ENCODE data around the gene TMEM181.
"Not testable (repeated sequence)": the region's sequence is repeated elsewhere in the genome, so short reads cannot be mapped to it uniquely, and the experiment has no call there.

The TMEM181 gene

DNA sequence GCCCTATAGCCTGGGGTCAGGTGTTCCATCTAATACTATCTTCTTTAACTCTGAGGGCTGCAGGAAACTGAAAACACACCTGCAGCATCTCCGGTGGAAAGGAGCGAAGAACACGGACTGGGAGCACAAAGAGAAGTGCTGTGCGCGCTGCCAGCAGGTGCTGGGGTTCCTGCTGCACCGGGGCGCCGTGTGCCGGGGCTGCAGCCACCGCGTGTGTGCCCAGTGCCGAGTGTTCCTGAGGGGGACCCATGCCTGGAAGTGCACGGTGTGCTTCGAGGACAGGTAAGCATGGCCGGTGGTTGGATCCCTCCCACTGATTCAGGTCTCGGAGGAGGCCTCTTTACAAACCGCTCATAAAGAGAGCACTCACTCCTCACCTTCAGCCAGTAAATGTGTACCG lies 105.4 kb downstream of the TMEM181 start:
- no peak overlapping the region for H3K4me3 ChIP-seq (ENCODE audit: low read length)
- DNase-seq (ENCODE audit: low read depth), result no peak
- TF ChIP-seq, protein P1, sequence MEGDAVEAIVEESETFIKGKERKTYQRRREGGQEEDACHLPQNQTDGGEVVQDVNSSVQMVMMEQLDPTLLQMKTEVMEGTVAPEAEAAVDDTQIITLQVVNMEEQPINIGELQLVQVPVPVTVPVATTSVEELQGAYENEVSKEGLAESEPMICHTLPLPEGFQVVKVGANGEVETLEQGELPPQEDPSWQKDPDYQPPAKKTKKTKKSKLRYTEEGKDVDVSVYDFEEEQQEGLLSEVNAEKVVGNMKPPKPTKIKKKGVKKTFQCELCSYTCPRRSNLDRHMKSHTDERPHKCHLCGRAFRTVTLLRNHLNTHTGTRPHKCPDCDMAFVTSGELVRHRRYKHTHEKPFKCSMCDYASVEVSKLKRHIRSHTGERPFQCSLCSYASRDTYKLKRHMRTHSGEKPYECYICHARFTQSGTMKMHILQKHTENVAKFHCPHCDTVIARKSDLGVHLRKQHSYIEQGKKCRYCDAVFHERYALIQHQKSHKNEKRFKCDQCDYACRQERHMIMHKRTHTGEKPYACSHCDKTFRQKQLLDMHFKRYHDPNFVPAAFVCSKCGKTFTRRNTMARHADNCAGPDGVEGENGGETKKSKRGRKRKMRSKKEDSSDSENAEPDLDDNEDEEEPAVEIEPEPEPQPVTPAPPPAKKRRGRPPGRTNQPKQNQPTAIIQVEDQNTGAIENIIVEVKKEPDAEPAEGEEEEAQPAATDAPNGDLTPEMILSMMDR (IDR thresholded peaks at IDR 0.05; ENCODE audit: insufficient read depth, low read depth, low read length, missing control alignments), result no peak

DNA sequence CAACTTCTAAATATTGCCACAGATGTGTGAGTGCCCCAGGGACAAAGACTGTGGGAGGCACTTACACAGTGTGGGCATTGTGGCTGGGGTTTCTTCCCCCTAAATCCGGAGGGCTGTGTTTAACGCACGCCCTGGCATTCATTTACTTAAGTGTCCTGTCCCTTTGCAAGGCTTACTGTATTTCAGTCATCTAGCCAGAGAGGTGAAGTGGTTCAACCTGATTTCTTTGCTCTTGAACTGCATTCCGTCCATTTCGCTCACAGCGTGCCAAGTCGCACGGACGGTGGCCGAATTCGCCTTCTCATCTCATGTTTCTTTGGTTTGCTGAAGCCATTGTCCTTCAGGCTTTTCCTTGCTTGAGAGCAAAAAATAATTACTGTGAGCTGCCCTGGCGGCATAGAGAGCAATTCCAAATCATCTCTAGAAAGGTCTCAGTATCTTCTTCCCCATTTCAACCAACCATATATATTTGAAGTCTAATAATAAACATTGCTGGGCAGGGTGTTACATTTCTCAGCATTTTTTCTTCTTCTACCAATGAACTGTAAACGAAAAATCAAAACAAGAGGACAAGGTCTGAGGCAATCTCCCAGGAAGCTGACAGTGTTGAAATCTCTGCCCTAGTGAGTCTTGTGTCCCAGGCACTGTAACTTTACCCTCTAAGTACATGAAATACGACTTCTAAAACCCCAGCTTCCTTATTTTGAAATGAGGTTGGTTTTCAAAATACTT lies 106.9 kb downstream of the TMEM181 start:
- TF ChIP-seq, protein P1 (IDR thresholded peaks at IDR 0.05; ENCODE audit: insufficient read depth, low read depth, low read length, missing control alignments), result no peak
- peak; percentile 75 for DNase-seq (ENCODE audit: low read depth)
- no peak overlapping the region for H3K4me3 ChIP-seq (ENCODE audit: low read length)

DNA sequence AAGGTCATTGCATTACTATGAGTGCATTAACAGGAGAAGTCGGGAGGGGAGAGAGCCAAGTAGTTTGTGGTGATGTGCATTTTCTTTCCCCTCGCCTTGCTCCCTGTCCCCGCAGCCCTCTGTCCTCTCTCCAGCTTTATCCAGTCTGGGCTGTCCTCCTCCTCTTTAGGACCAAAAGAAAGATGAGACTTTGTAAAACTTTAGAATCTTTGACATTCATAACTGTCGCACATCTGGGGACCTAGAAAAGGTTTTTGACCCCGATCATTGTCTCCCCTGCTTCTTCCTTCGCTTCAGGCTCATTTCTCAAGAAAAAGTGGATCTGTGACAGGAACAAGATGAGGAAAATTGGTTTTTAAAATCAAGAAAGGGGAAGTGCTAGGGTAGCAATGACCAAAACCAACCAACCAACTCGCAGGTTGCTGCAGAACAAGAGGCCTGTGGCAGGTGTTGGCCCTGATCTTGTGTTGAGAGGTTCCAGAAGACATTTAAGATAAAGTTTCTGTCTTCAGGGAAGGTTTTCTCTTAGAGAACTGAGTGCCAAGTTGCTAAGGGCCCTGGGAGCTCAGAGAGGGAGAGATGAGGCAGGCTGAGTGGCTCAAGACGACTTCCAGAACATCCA lies 107.6 kb downstream of the TMEM181 start:
- no peak for DNase-seq (ENCODE audit: low read depth)
- TF ChIP-seq, protein P1 (IDR thresholded peaks at IDR 0.05; ENCODE audit: insufficient read depth, low read depth, low read length, missing control alignments), result no peak
- H3K4me3 ChIP-seq (ENCODE audit: low read length), result no peak overlapping the region

DNA sequence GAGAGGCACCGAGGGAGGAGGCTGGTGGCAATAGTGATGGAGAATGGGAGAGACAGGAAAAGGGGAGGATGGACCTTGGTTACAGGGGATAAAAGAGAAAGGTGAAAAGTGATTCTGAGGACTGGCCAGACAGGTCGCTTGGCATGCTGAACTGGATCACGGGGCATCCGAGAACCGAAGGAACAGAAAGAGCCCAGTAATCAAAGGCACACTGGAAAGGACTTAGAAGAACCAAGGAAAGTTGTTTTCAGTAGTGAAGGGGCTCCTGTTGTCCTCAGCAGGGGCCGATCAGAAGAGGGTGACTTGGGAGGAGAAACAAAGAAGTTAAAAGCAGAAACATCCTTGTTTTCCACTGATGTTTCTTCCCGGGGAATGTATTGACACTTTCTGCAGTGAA lies 108.8 kb downstream of the TMEM181 start:
- TF ChIP-seq, protein P1 (IDR thresholded peaks at IDR 0.05; ENCODE audit: insufficient read depth, low read depth, low read length, missing control alignments), result no peak
- DNase-seq (ENCODE audit: low read depth), result no peak
- H3K4me3 ChIP-seq (ENCODE audit: low read length), result no peak overlapping the region

DNA sequence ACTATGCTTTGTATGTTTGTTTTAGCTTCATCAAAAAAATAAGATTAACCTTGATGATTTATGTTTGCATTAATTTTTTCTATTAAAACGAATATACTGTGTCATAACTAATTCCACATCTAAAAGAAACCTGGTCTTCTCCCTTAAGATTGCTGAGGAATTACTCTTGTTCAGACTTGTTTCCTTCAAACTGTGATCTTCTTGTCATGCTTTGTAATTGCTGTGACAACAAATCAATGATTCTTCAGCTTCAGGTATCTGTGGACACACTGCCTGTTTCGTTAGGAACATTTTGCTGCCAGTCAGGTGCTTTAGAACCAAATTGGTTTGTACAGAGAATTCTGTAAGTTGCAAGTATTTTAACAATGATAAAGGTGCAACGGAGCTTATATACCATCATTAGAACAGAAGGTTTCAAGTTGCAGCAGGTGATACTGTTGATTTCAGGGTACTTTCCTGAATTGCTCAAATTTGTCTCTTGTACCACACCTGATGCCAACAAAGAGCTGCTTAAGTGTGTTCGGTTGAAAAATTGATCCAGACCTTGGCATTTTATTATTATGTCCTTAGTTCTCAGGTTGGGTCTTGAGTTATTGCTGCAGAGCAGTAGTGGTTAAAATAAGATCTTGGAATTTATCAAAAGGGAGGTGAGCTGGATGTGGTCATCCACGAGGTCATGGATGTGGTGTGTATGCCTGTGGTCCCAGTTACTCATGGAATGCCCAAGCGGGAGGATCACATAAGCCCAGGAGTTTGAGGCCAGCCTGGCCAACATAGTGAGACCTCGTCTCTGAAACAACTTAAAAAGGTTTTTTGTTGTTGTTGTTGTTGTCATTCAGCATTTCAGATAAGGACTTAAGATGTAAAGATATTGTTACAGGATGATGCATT lies 109.5 kb downstream of the TMEM181 start:
- TF ChIP-seq, protein P1 (IDR thresholded peaks at IDR 0.05; ENCODE audit: insufficient read depth, low read depth, low read length, missing control alignments), result no peak
- peak; percentile 66 for DNase-seq (ENCODE audit: low read depth)
- H3K4me3 ChIP-seq (ENCODE audit: low read length), result no peak overlapping the region

DNA sequence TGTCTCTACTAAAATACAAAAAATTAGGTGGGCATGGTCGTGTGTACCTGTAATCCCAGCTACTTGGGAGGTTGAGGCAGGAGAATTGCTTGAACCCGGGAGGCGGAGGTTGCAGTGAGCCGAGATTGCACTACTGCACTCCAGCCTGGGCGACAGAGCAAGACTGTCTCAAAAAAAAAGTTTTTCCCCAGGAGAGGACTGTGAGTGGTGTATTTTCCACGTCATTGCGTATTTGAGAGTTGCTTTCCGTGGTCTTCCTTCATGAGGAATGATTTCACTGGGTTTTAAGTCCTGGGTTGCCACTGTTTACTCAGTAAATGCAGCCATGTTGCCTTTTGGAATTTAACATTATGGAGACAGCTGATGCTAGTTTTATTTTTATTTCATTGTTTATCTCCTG lies 112.2 kb downstream of the TMEM181 start:
- DNase-seq (ENCODE audit: low read depth); H3K4me3 ChIP-seq (ENCODE audit: low read length): not testable (repeated sequence)

DNA sequence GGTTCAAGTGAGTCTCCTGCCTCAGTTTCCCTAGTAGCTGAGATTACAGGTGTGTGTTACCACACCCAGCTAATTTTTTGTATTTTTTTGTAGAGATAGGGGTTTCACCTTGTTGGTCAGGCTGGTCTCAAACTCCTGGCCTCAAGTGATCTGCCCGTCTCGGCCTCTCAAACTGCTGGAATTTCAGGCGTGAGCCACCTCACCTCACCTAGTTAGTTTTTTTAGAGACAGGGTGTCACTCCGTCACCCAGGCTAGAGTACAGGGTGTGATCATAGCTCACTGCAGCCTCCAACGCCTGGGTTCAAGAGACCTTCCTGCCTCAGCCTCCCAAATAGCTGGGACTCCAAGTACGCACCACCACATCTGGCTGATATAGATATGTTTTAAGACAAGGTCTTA lies 112.8 kb downstream of the TMEM181 start:
- H3K4me3 ChIP-seq (ENCODE audit: low read length), result no peak overlapping the region
- no peak for DNase-seq (ENCODE audit: low read depth)
- TF ChIP-seq, protein P1 (IDR thresholded peaks at IDR 0.05; ENCODE audit: insufficient read depth, low read depth, low read length, missing control alignments), result no peak

All from epithelial cell of esophagus (primary cell).